DOHH2 (cell line): ENCODE results near the gene CAMSAP2.

Experiments
- H3F3A ChIP-seq: fragments of 200-600 bp; sonication (generic), shearing (Covaris generic); 2 replicates; pipeline ENCODE4 v1.6.0; 2016; ENCODE audit warnings: antibody characterized with exemption, mild to moderate bottlenecking; ENCODE audit not compliant: control insufficient read depth, insufficient read depth
- H3K27ac ChIP-seq: fragments of 200-600 bp; sonication (generic); 2 replicates; pipeline ENCODE4 v1.5.1; 2014; ENCODE audit warnings: low read depth, mild to moderate bottlenecking, low read length, moderate library complexity
- H3K27me3 ChIP-seq: fragments of 200-600 bp; sonication (generic); 2 replicates; pipeline ENCODE4 v1.6.1; 2014; ENCODE audit warnings: mild to moderate bottlenecking, low read length, mixed read lengths; ENCODE audit not compliant: control insufficient read depth
- H3K36me3 ChIP-seq: fragments of 200-600 bp; sonication (generic); 2 replicates; pipeline ENCODE4 v1.6.1; 2014; ENCODE audit warnings: mild to moderate bottlenecking, low read length, moderate library complexity, mixed read lengths; ENCODE audit not compliant: control insufficient read depth
- H3K4me1 ChIP-seq: fragments of 200-600 bp; sonication (generic); 2 replicates; pipeline ENCODE4 v1.6.1; 2014; ENCODE audit warnings: mild to moderate bottlenecking, low read length, mixed read lengths; ENCODE audit not compliant: control insufficient read depth
- H3K4me2 ChIP-seq: fragments of 200-600 bp; sonication (generic); 2 replicates; pipeline ENCODE4 v1.6.0; 2014; ENCODE audit warnings: mild to moderate bottlenecking, low read length, moderate library complexity
- H3K4me3 ChIP-seq: fragments of 200-600 bp; sonication (generic); 2 replicates; pipeline ENCODE4 v1.5.1; 2014; ENCODE audit warnings: mild to moderate bottlenecking, low read length, mixed read lengths
- H3K79me2 ChIP-seq: fragments of 200-600 bp; sonication (generic); 2 replicates; pipeline ENCODE4 v1.6.1; 2014; ENCODE audit warnings: mild to moderate bottlenecking, low read length, mixed read lengths; ENCODE audit not compliant: control insufficient read depth
- H3K9me2 ChIP-seq: fragments of 200-600 bp; sonication (generic); replicated peaks from 2 replicates; pipeline ENCODE4 v1.6.1; 2014; ENCODE audit warnings: mild to moderate bottlenecking, low read length, mixed read lengths; ENCODE audit not compliant: control insufficient read depth
- H3K9me3 ChIP-seq: fragments of 200-600 bp; sonication (generic); 2 replicates; pipeline ENCODE4 v1.6.1; 2014; ENCODE audit warnings: antibody characterized with exemption, low read length, mixed read lengths; ENCODE audit not compliant: control insufficient read depth, insufficient read depth
- H4K20me1 ChIP-seq: fragments of 200-600 bp; sonication (generic); 2 replicates; pipeline ENCODE4 v1.6.0; 2014; ENCODE audit warnings: low read depth, mild to moderate bottlenecking, antibody characterized with exemption, low read length, moderate library complexity; ENCODE audit not compliant: control insufficient read depth, insufficient read depth
- EZH2phosphoT487 ChIP-seq: fragments of 200-600 bp; sonication (generic); IDR thresholded peaks from 2 replicates; pipeline ENCODE4 v1.6.1; 2017; ENCODE audit warnings: borderline replicate concordance, mild to moderate bottlenecking, antibody characterized with exemption, low read length, moderate library complexity, mixed read lengths
- TF ChIP-seq, protein P1 (sequence below): fragments of 200-600 bp; sonication (generic); IDR thresholded peaks from one replicate; pipeline ENCODE4 v1.5.1; 2014; ENCODE audit warnings: antibody characterized with exemption, mild to moderate bottlenecking, low read depth, low read length; ENCODE audit not compliant: poor library complexity, severe bottlenecking

Gene CAMSAP2

GRCh38 chr1:200890027-200890426, 151.3 kb downstream of the CAMSAP2 start:
- Histone ChIP-seq H4K20me1 (no peaks in the 10 kb centered on the region), H3F3A (no peaks in the 10 kb centered on the region), H3K9me3 (no peaks in the 10 kb centered on the region), H3K9me2 (no peaks in the 10 kb centered on the region), H3K4me3 (no peak overlapping the region), H3K36me3 (no peaks in the 10 kb centered on the region), H3K79me2 (no peaks in the 10 kb centered on the region), H3K27me3 (peaks cover 73% of the 10 kb centered on the region), H3K27ac (no peak overlapping the region), H3K4me2 (no peak overlapping the region), H3K4me1 (peaks cover 16% of the 10 kb centered on the region)
- no peak for TF ChIP-seq EZH2phosphoT487
- TF ChIP-seq, protein P1, sequence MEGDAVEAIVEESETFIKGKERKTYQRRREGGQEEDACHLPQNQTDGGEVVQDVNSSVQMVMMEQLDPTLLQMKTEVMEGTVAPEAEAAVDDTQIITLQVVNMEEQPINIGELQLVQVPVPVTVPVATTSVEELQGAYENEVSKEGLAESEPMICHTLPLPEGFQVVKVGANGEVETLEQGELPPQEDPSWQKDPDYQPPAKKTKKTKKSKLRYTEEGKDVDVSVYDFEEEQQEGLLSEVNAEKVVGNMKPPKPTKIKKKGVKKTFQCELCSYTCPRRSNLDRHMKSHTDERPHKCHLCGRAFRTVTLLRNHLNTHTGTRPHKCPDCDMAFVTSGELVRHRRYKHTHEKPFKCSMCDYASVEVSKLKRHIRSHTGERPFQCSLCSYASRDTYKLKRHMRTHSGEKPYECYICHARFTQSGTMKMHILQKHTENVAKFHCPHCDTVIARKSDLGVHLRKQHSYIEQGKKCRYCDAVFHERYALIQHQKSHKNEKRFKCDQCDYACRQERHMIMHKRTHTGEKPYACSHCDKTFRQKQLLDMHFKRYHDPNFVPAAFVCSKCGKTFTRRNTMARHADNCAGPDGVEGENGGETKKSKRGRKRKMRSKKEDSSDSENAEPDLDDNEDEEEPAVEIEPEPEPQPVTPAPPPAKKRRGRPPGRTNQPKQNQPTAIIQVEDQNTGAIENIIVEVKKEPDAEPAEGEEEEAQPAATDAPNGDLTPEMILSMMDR, result no peak

GRCh38 chr1:200890818-200891773, 152.4 kb downstream of the CAMSAP2 start:
- no peak overlapping the region for H3K27ac ChIP-seq
- no peaks in the 10 kb centered on the region for H3F3A ChIP-seq
- no peaks in the 10 kb centered on the region for H3K36me3 ChIP-seq
- H3K9me2 ChIP-seq, result no peaks in the 10 kb centered on the region
- H3K9me3 ChIP-seq, result no peaks in the 10 kb centered on the region
- H3K4me2 ChIP-seq, result no peak overlapping the region
- no peaks in the 10 kb centered on the region for H4K20me1 ChIP-seq
- no peaks in the 10 kb centered on the region for H3K79me2 ChIP-seq
- TF ChIP-seq, protein P1, result peak; percentile 43
- 0 out of 2 replicates have a peak, but pooled peaks have one; percentile 35 for TF ChIP-seq EZH2phosphoT487
- H3K27me3 ChIP-seq, result peaks cover 73% of the 10 kb centered on the region
- H3K4me1 ChIP-seq, result peaks cover 16% of the 10 kb centered on the region
- H3K4me3 ChIP-seq, result no peak overlapping the region

- TF ChIP-seq EZH2phosphoT487, result no peak
- TF ChIP-seq, protein P1, result no peak
- peaks cover 16% of the 10 kb centered on the region for H3K4me1 ChIP-seq
- H3K4me2 ChIP-seq, result no peak overlapping the region
Measured at GRCh38 chr1:200891774-200892157, 153.1 kb downstream of the CAMSAP2 start.

More at GRCh38 chr1:200891774-200892157, 153.1 kb downstream of the CAMSAP2 start:
- Histone ChIP-seq H3K36me3 (no peaks in the 10 kb centered on the region), H3K9me2 (no peaks in the 10 kb centered on the region), H3K27me3 (peaks cover 71% of the 10 kb centered on the region), H3K9me3 (no peaks in the 10 kb centered on the region), H3K79me2 (no peaks in the 10 kb centered on the region), H3F3A (no peaks in the 10 kb centered on the region), H3K27ac (no peak overlapping the region), H4K20me1 (no peaks in the 10 kb centered on the region), H3K4me3 (no peak overlapping the region)
